Neural cell (in vitro differentiated cells): Measurements from ENCODE around the gene ZDHHC9. TPM values are rescaled to one million over a fixed set of nuclear protein-coding genes. Genes with fewer than 3 reads are reported as not detected.

Experiments
- H2AFZ ChIP-seq: fragments of 200-600, 300-800 bp; sonication (generic), shearing (Covaris generic); 2 replicates; pipeline ENCODE4 v1.6.0; 2014; ENCODE audit warnings: low read depth, mild to moderate bottlenecking, antibody characterized with exemption, low read length, moderate library complexity
- H3F3A ChIP-seq: fragments of 200-600 bp; shearing (Covaris generic); 2 replicates; pipeline ENCODE4 v1.6.1; 2016; ENCODE audit warnings: mild to moderate bottlenecking, moderate library complexity, mixed read lengths, antibody characterized with exemption, low read length; ENCODE audit not compliant: insufficient read depth, poor library complexity, severe bottlenecking
- H3K27ac ChIP-seq: fragments of 200-600, 300-800 bp; sonication (generic), shearing (Covaris generic); 2 replicates; pipeline ENCODE4 v1.5.1; 2014; ENCODE audit warnings: mild to moderate bottlenecking, low read length, moderate library complexity
- H3K27me3 ChIP-seq: fragments of 300-800, 200-600 bp; sonication (generic), shearing (Covaris generic); 2 replicates; pipeline ENCODE4 v1.6.0; 2014; ENCODE audit warnings: mild to moderate bottlenecking, low read depth, low read length, moderate library complexity; ENCODE audit not compliant: insufficient read depth
- H3K36me3 ChIP-seq: fragments of 300-800, 200-600 bp; sonication (generic), shearing (Covaris generic); 2 replicates; pipeline ENCODE4 v1.5.1; 2014; ENCODE audit warnings: mild to moderate bottlenecking, antibody characterized with exemption, low read length, moderate library complexity; ENCODE audit not compliant: insufficient read depth
- H3K4me2 ChIP-seq: fragments of 300-800, 200-600 bp; sonication (generic), shearing (Covaris generic); 2 replicates; pipeline ENCODE4 v1.6.0; 2014; ENCODE audit warnings: mild to moderate bottlenecking, low read length
- H3K4me3 ChIP-seq: fragments of 300-800, 200-600 bp; sonication (generic), shearing (Covaris generic); 2 replicates; pipeline ENCODE4 v1.5.1; 2014; ENCODE audit warnings: mild to moderate bottlenecking, low read length, moderate library complexity
- H3K79me2 ChIP-seq: fragments of 200-600 bp; shearing (Covaris generic); replicated peaks from 2 replicates; pipeline ENCODE4 v1.6.0; 2014; ENCODE audit warnings: mild to moderate bottlenecking, low read length, moderate library complexity; ENCODE audit not compliant: insufficient read depth
- H3K9ac ChIP-seq: fragments of 300-800, 200-600 bp; sonication (generic), shearing (Covaris generic); 2 replicates; pipeline ENCODE4 v1.6.1; 2016; ENCODE audit warnings: mild to moderate bottlenecking, low read length, mixed read lengths
- H3K9me2 ChIP-seq: fragments of 200-600 bp; shearing (Covaris generic); 2 replicates; pipeline ENCODE4 v1.6.1; 2016; ENCODE audit warnings: mild to moderate bottlenecking, low read length, mixed read lengths; ENCODE audit not compliant: insufficient read depth
- H3K9me3 ChIP-seq: fragments of 200-600, 300-800 bp; sonication (generic), shearing (Covaris generic); 2 replicates; pipeline ENCODE4 v1.6.1; 2016; ENCODE audit warnings: mild to moderate bottlenecking, mixed run types, low read length, moderate library complexity, mixed read lengths
- H4K20me1 ChIP-seq: fragments of 200-600 bp; shearing (Covaris generic); 2 replicates; pipeline ENCODE4 v1.6.1; 2016; ENCODE audit warnings: mild to moderate bottlenecking, mixed run types; ENCODE audit not compliant: insufficient read depth
- CTCF ChIP-seq: fragments of 450-650 bp; IDR thresholded peaks from 2 replicates; pipeline ENCODE4 v1.5.1; 2014; ENCODE audit warnings: antibody characterized with exemption, mild to moderate bottlenecking, moderate library complexity; ENCODE audit not compliant: poor library complexity, severe bottlenecking
- EP300 ChIP-seq: fragments of 450-650 bp; conservative IDR thresholded peaks from 2 replicates; pipeline ENCODE4 v1.6.1; 2014; ENCODE audit warnings: antibody characterized with exemption, mild to moderate bottlenecking, moderate library complexity; ENCODE audit not compliant: poor library complexity, severe bottlenecking
- EZH2 ChIP-seq: fragments of 200-600, 300-800 bp; shearing (Covaris generic), sonication (generic); IDR thresholded peaks from 2 replicates; pipeline ENCODE4 v1.6.1; 2014; ENCODE audit warnings: antibody characterized with exemption, low read length, borderline replicate concordance, mild to moderate bottlenecking; ENCODE audit not compliant: insufficient read depth, poor library complexity, severe bottlenecking
- MXI1 ChIP-seq: fragments of 450-650 bp; conservative IDR thresholded peaks from 2 replicates; pipeline ENCODE4 v1.6.1; 2014; ENCODE audit warnings: antibody characterized with exemption, mild to moderate bottlenecking; ENCODE audit not compliant: poor library complexity, severe bottlenecking
- POLR2AphosphoS5 ChIP-seq: IDR thresholded peaks from 2 replicates; pipeline ENCODE4 v1.6.1; 2012
- RAD21 ChIP-seq: fragments of 450-650 bp; conservative IDR thresholded peaks from 2 replicates; pipeline ENCODE4 v1.6.1; 2014; ENCODE audit warnings: antibody characterized with exemption, mild to moderate bottlenecking, moderate library complexity
- REST ChIP-seq: IDR thresholded peaks from 2 replicates; pipeline ENCODE4 v1.6.1; 2012; ENCODE audit warnings: borderline replicate concordance
- SMC3 ChIP-seq: fragments of 450-650 bp; conservative IDR thresholded peaks from 2 replicates; pipeline ENCODE4 v1.6.1; 2014; ENCODE audit warnings: antibody characterized with exemption, mild to moderate bottlenecking, moderate library complexity; ENCODE audit not compliant: poor library complexity
- TAF1 ChIP-seq: IDR thresholded peaks from 2 replicates; pipeline ENCODE4 v1.6.1; 2012; ENCODE audit warnings: low read depth
- polyA plus RNA-seq: library from polyadenylated mRNA; depleted of rRNA; stranded (reverse); fragments of >200 nt; gene quantifications from 2 replicates; pipeline ENCODE4 v1.2.3, GENCODE V29; 2014

The ZDHHC9 gene
- polyA plus RNA-seq, 1 donor from 2014 or later = 24.9 TPM

GRCh38 chrX:129825746-129826505, 17.8 kb downstream of the ZDHHC9 start:
- TF ChIP-seq MXI1 (no peak), RAD21 (no peak), SMC3 (no peak), REST (no peak), EP300 (no peak), TAF1 (no peak), POLR2AphosphoS5 (no peak), EZH2 (no peak), CTCF (no peak)
- H4K20me1 ChIP-seq = no peaks in the 10 kb centered on the region
- H3K27ac ChIP-seq = no peak overlapping the region
- H3K4me2 ChIP-seq = no peak overlapping the region
- no peak overlapping the region for H3K9ac ChIP-seq
- H3K9me3 ChIP-seq = no peaks in the 10 kb centered on the region
- H3K36me3 ChIP-seq = no peaks in the 10 kb centered on the region
- no peaks in the 10 kb centered on the region for H3K9me2 ChIP-seq
- no peaks in the 10 kb centered on the region for H3K79me2 ChIP-seq
- no peaks in the 10 kb centered on the region for H3F3A ChIP-seq
- H2AFZ ChIP-seq = no peak overlapping the region
- H3K27me3 ChIP-seq = no peaks in the 10 kb centered on the region
- H3K4me3 ChIP-seq = no peak overlapping the region

- H3K27ac ChIP-seq = no peak overlapping the region
- no peaks in the 10 kb centered on the region for H3K9me2 ChIP-seq
- TF ChIP-seq EZH2 = no peak
- TF ChIP-seq MXI1 = no peak
- no peak for TF ChIP-seq EP300
- TF ChIP-seq CTCF = no peak
- H3K9ac ChIP-seq = no peak overlapping the region
- H3K36me3 ChIP-seq = no peaks in the 10 kb centered on the region
- no peak overlapping the region for H3K4me3 ChIP-seq
- H4K20me1 ChIP-seq = no peaks in the 10 kb centered on the region
- H3F3A ChIP-seq = no peaks in the 10 kb centered on the region
- no peak overlapping the region for H3K4me2 ChIP-seq
- H3K9me3 ChIP-seq = no peaks in the 10 kb centered on the region
- H2AFZ ChIP-seq = no peak overlapping the region
- H3K27me3 ChIP-seq = no peaks in the 10 kb centered on the region
- H3K79me2 ChIP-seq = no peaks in the 10 kb centered on the region
These were observed 19.1 kb downstream of the ZDHHC9 start for GRCh38 chrX:129824620-129825019.
